GM18505 (cell line): ENCODE results near the gene TASL.
A peak's percentile ranks its signal among the peaks of the same experiment; 100 is the strongest.
"Not testable (repeated sequence)": the region's sequence is repeated elsewhere in the genome, so short reads cannot be mapped to it uniquely, and the experiment has no call there.

Experiments
- ATAC-seq: cut with Tn5 transposase; IDR thresholded peaks from one replicate; pipeline ENCODE4 v1.9.1; 2021; ENCODE audit not compliant: unreplicated experiment
- POLR2A ChIP-seq: IDR thresholded peaks from 4 replicates; pipeline ENCODE4 v1.6.1; 2011; ENCODE audit warnings: borderline replicate concordance; ENCODE audit not compliant: insufficient read depth, insufficient read length; ENCODE audit errors: extremely low read depth

The TASL gene

GRCh38 chrX:30577362-30577991 is at the start of gene TASL:
TASL (minus strand) TSS chrX:30577766; CDS start chrX:30560355, 17,411 bp downstream.
- ATAC-seq: peak; percentile 81
- TF ChIP-seq POLR2A: peak; percentile 77

GRCh38 chrX:30626402-30626801 is 48.8 kb upstream of the TASL start:
- no peak for TF ChIP-seq POLR2A
- ATAC-seq: no peak

- TF ChIP-seq POLR2A: no peak
- ATAC-seq: no peak
Measured at GRCh38 chrX:30622361-30622760, 44.8 kb upstream of the TASL start.

GRCh38 chrX:30620980-30621618 is 43.5 kb upstream of the TASL start:
- TF ChIP-seq POLR2A: no peak
- no peak for ATAC-seq

GRCh38 chrX:30620125-30620524 is 42.6 kb upstream of the TASL start:
- no peak for ATAC-seq
- TF ChIP-seq POLR2A: no peak

GRCh38 chrX:30618160-30618765 is 40.7 kb upstream of the TASL start:
- ATAC-seq: no peak
- TF ChIP-seq POLR2A: no peak

GRCh38 chrX:30615229-30615628 is 37.7 kb upstream of the TASL start:
- TF ChIP-seq POLR2A: no peak

GRCh38 chrX:30613721-30614120 is 36.2 kb upstream of the TASL start:
- TF ChIP-seq POLR2A: no peak
- no peak for ATAC-seq

More at GRCh38 chrX:30615229-30615628, 37.7 kb upstream of the TASL start:
- ATAC-seq: no peak

GRCh38 chrX:30612250-30612655 is 34.7 kb upstream of the TASL start:
- ATAC-seq: no peak
- TF ChIP-seq POLR2A: no peak

- no peak for ATAC-seq
Measured at GRCh38 chrX:30610026-30610425, 32.5 kb upstream of the TASL start.

GRCh38 chrX:30607155-30607554 is 29.6 kb upstream of the TASL start:
- no peak for ATAC-seq
- TF ChIP-seq POLR2A: no peak

More at GRCh38 chrX:30610026-30610425, 32.5 kb upstream of the TASL start:
- TF ChIP-seq POLR2A: no peak

GRCh38 chrX:30600269-30601176 is 23.0 kb upstream of the TASL start:
- ATAC-seq: not testable (repeated sequence)
